Measurements from ENCODE around the gene RPL32. TPM values are rescaled to one million over a fixed set of nuclear protein-coding genes. Genes with fewer than 3 reads are reported as not detected.

RPL32 gene
- total and polyA plus RNA-seq, 9 of the 15 experiments (the other 6 are each of a cell fraction or from before 2014, with no cell fraction given), result 2,738 to 6,200 (median 4,286) TPM

GRCh38 chr3:12879191-12879815, 37.9 kb upstream of the RPL32 start (continued):
- peak in 1 of 2 experiments; percentile 42; a peak in 1 of 4 replicates for TF ChIP-seq MNT (conservative IDR thresholded peaks at IDR 0.05)
- no peak for TF ChIP-seq CSDE1 (IDR thresholded peaks at IDR 0.05)
- no peak for TF ChIP-seq ZNF212 (CRISPR knock-in tag; IDR thresholded peaks at IDR 0.05)
- no peak for TF ChIP-seq ZNF778 (CRISPR knock-in tag; IDR thresholded peaks at IDR 0.05)
- TF ChIP-seq ZBTB12 (CRISPR knock-in tag; IDR thresholded peaks at IDR 0.05), result no peak
- TF ChIP-seq TAF1 (IDR thresholded peaks at IDR 0.05; ENCODE audit: control insufficient read depth, extremely low read depth, insufficient read depth, low read length, severe bottlenecking), result no peak
- no peak for TF ChIP-seq CHD4 (IDR thresholded peaks at IDR 0.05; ENCODE audit: insufficient read depth, insufficient replicate concordance, low read depth, low read length, poor library complexity, severe bottlenecking)
- no peak for TF ChIP-seq LEF1 (IDR thresholded peaks at IDR 0.05)
- no peak for TF ChIP-seq ZNF717 (CRISPR knock-in tag; IDR thresholded peaks at IDR 0.05)
- no peak for TF ChIP-seq PHB2 (IDR thresholded peaks at IDR 0.05; ENCODE audit: low read depth)
- TF ChIP-seq STAT6 (CRISPR knock-in tag; IDR thresholded peaks at IDR 0.05), result no peak
- TF ChIP-seq RHOXF2B (CRISPR knock-in tag; conservative IDR thresholded peaks at IDR 0.05), result no peak
- no peak for TF ChIP-seq CEBPB (tag; IDR thresholded peaks at IDR 0.05)
- no peak for TF ChIP-seq C11orf30 (IDR thresholded peaks at IDR 0.05; ENCODE audit: low read depth)
- no peak for TF ChIP-seq BACH1 (tag; IDR thresholded peaks at IDR 0.05)
- TF ChIP-seq MAFF (IDR thresholded peaks at IDR 0.05; ENCODE audit: low read length), result no peak
- TF ChIP-seq ELK1 (CRISPR knock-in tag; IDR thresholded peaks at IDR 0.05), result no peak
- TF ChIP-seq ZNF277 (CRISPR knock-in tag; IDR thresholded peaks at IDR 0.05; ENCODE audit: borderline replicate concordance), result no peak
- TF ChIP-seq CREB5 (CRISPR knock-in tag; IDR thresholded peaks at IDR 0.05), result no peak
